HG02938 (cell line): ENCODE data around the gene FRMD3.

ENCODE experiments used
- ATAC-seq: cut with Tn5 transposase; IDR thresholded peaks from one replicate; pipeline ENCODE4 v1.9.1; 2021; ENCODE audit warnings: mild to moderate bottlenecking, moderate library complexity; ENCODE audit not compliant: unreplicated experiment

FRMD3 gene

DNA sequence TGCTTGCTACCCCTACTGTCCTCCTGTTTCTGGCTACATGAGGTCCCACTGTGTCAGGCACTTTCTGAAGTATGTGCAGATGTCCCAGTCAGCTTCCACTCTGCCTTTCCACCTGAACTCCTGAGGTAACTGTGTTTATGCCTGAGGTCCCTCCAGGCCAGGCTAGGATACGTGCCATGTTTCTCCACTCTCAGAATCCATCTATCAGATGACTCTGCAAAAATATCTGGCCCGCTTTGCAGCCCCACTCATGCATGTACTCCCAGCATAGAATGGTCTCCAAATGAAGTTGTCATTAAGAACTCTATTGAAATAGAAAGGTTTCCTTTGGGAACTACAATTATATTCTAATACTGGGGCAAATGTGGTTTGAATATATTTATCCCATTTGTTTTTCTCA is 243.4 kb downstream of the FRMD3 start:
- ATAC-seq, result no peak

DNA sequence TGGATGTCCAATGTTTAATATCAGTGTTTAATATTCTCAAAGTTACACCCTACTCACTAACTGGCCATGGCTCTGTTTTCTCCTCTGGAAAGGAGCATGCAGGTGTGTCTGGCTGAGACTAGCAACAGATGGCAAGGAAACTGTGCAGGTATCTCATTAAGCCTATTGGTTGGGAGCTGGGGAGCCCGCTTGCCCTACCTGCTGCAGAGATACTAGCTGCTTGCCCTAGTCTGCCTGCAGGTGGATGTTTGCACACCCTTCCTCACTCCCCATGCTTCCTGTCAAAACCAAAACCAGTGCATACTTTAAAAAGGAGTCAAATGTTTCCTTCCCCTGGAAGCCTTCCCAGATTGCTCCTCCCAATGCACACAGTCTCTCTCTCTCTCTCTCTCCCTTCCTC is 247.0 kb downstream of the FRMD3 start:
- no peak for ATAC-seq

DNA sequence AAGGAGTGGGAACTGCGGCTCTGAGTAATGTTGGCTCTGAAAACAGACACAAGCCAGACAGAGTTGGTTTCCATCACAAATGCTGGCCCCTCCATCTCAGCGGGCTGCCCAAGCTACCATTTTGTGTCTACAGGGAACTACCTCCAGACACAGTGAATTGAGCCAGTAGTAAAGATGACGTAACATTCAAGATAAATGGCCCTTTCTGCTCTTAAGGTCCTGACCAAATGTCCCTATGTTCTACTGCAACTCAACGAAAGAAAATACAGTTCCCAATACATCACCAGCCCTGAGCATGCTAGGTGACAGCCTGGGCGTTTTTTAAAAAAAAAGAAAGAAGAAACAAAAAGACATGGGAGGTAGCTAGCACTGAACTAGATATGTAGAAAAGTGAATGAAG is 247.5 kb downstream of the FRMD3 start:
- ATAC-seq, result no peak

DNA sequence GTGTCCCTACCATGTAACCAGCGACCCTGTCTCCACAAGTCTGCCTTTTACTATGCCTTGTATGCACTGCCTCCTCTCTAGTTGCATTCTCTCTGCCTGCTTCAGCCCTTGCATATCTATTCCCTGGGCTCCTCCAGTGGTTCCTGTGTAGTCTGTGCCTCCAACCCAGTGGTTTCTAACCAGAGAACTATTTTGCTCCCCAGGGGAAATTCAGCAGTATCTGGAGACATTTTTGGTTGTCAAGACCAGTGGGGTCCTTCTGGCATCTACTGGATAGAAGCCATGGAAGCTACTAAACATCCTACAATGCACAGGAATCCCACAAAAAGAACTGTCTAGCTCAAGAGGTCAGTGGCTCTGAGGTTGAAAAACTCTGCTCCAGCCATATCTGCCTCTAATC is 251.2 kb downstream of the FRMD3 start:
- no peak for ATAC-seq

DNA sequence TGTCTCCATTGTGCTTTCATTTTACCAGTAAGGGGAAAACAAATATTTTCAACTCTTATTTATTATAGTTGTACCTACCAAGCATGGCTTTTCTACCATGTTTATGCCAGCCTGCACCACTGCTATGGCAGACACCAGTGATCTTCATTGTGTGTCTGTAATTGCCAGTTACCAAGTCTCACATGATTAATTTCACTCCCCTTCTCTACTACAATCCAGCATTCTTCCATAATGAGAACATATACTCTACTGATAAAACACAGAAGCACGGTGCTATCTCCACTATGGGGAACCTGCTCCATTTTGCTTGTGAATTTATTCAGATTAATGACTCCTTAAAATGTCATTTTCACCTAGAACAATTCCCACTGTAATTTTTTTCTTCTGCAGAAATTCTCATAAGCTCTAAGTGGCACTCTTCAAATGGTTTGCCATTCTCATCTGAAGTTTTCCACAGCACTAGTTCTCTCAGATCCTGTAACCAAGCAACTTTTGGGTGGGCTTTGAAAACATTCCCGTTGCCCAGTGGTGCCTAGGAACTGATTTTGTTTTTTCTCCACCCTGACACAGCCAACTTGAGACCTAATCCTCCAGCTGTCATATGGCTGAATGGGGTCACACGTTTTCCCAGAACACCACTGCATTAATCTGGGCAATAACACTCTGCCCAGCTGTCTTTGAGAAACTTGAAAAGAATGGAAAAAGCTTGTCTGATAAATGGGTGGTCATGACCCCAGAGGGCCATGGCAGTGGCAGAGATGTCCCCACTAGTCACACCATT is 252.6 kb downstream of the FRMD3 start:
- no peak for ATAC-seq

DNA sequence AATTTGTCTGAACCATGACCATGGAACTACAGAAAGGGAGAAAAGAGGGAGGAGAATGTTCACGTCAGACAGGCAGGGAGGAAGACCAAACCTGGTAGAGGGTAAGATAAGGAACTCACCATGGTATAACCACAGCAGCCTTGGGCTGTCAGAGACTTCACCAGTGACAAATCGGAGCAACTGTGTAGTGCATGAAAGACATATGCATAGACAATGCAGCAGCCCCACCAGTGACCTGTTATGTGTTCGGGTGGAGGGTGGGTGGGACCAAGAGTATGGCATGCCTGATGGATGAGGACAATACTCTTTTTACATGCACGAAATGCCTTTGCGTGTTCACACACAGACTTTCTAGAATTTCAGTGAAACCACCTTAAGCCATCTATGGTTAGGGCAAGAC is 253.5 kb downstream of the FRMD3 start:
- no peak for ATAC-seq

DNA sequence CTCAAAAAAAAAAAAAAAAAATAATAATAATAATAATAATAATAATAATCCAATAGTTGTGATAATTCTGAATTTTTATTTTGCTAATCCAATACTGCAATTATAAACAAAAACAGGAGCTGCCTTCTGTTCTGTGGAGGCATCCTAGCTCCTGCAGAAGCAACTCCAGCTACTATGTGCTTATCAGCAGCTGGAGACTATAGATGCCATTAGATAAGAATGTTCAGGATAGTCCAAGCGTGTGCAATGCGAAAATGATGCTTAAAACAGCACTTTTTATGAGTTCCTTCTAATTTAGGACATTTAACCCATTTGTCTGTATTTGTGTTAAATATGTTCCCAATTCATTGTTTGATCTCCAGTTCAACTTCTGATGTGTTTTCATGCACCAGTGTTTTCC is 254.7 kb downstream of the FRMD3 start:
- ATAC-seq, result no peak

DNA sequence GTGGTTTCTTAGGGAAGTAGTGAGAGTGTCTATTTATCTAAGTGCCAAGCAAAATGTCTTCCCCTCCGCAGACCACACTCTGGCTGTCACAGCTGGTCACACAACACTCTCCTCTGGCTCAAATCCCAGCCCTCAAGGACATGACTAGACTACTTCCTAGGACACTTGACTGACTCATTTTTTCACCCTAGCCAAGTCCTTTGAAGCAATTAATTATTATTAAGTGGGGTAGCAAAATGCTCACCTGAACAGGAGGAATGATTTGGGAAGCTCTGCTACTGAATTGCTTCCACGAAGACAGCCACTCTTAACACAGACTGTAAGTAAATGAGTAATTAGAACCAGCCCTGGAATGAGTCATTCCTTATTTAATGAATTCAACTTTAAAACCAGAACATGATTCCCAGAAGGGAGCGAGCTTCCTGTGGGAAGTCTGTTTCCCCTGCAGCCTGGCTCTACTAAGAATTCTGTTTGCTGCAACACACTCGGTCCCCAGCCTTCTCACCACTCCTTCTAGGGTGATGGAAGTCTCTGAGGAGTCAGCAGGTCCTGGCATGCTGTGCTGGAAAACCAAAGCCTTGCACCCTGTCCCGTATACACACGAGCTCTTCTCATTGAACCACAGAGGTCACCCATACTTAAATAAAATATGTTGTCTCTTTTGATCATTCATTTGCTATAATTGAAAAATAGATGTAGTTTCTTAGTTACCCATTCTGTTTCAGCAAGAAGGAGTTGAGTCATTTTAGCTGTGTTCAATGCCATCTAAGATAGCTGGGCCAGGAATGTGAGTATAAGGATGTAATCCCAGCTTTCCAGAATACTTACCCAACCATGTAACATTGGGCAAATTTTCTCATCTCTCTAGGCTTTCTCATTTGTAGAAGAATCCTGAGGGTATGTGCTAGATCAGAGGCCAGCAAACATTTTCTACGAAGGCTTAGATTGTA is 256.6 kb downstream of the FRMD3 start:
- no peak for ATAC-seq

DNA sequence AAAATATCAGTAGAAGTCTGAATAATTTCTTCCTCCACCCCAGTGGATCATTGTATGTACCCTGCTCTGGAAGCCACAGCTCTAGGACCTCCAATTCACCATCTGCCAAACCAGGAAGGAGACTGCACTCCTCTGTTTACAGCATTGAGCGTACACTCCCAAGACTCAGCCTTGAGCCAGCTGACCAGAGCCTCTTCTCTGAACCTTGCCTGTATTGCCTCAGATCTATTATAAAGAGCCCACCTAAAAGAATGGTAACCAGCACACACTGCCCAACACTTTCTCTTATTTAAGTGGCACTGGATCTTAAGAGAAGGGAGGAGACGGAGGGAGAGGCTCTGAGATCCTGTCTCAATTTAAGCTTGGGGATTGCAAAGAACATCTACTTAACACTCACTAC is 257.4 kb downstream of the FRMD3 start:
- ATAC-seq, result no peak

DNA sequence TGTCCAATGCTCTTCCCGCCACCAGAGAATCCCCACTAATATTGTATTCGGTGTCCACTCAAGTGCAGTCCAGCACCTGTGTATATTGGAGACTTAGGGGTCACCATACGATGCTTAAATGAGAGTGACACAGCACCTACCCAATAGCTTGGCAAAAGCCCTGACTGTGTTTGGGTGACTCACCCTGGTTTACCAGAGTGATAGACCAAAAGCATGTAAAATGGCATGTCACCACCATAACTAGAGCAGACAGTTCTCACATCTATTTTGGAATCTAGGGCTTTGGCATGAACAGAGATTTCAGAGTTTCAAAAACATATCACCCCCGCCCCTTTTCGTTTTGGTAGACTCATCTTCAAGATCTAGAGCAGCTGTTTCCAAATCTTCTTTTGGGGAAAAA is 257.9 kb downstream of the FRMD3 start:
- no peak for ATAC-seq

DNA sequence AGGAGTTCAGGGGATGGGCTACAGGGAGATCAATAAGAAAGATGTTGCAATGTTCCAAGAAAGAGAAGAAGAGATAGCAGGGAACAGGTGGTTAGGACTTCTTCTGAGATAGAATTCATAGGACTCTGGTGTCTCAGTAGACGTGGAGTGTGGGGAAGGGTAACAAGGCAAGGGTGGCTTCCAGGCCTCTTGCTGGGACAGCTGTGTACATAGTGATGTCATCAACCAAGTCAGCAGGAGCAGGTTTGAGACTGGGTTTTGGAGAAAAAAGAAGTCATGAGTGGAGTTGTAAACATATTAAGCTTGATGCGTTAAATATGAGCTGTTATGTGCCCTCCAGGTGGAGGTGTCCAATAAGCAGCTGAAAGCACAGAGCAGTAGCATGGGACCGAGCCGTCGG is 263.4 kb downstream of the FRMD3 start:
- ATAC-seq, result no peak

DNA sequence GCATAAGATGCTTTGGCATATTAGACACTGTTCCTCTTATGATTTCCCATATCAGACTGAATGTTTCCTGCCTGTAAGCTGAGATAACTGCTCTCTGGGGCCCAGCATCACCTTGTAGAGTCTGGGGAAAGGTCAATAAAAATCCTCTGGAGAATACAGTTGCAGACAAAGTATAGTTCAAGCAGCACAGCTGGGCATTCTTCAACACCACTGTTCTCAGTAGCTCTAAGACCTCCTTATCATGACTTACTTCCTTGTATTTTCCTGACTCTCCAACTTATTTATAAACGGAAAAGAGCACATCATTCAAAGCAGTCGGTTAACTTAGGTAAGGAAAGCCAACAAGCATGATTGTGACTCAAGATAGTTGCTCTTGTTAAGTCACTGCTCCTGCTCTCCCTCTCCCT is 266.5 kb downstream of the FRMD3 start:
- no peak for ATAC-seq

DNA sequence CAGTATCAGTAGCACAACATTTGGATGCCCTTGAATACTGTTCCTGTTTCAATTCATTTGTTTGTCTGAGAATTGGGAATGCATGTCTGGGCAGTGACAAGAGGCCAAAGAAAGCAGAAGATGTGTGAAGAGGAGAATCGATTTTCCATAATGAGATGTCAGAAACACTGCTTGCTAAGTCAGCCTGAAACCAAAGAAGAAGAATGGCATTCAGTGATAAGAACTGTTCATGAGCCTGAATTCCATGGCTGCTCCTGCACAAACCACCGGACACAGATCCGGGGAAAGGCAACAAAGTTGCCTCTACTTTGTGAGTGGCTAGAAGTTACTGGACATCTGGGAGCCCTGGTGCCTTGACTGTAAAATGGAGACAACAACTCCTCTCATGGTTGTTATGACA is 268.1 kb downstream of the FRMD3 start:
- no peak for ATAC-seq

DNA sequence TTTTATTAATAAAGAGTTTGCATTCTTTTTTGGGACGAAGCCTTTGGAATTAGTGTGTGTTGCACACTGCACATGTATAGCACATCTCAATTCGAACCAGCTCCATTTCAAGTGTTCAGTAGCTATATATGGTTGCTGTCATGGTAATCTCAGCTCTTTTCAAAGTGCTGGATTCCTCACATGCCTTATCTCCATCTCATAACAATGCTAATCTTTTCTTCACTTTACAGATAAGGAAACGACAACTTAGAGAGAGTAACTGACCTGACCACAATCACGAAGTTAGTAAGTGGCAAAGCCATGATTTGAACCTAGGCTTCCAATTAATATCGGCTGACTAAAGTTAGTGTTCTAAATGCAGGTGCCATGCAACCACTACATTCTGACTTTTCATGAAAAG is 270.5 kb downstream of the FRMD3 start:
- no peak for ATAC-seq

DNA sequence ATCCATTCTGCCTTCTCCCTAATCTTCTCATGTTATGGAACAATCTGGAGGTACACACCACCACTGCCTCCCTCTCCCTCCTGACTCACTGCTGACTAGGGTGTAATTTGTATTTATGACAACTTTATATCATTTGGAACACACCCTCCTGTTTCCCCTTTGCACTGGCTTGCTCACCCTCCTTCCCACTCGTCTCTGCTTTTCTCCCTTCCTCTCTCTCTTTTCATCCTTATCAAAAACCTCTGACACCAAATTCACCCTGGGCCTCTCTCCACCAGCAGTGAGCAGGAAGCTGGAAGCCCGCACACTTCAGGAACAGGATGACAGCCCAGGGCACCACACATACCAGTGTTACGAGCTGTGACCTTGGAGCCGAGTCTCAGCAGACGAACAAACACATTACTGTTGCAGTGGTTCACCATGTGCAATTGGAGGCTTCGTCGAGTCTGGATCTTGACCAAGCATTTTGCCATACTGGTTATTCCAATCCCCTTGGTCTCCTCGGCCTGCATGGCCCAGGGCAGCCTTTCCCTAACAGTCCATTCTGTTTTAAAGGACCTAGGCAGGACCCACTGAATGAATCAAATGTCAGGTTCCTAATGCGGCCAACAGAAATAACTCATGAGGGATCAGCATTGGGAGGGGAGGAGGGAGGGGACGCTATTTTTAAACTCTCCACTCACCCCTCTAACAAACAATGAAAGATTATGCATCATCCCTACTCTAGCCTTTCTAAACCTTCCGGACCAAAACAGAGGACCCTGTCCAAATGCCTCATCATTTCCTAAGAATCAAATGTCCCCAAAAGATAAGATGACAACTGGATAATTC is 271.3 kb downstream of the FRMD3 start:
- ATAC-seq, result no peak

DNA sequence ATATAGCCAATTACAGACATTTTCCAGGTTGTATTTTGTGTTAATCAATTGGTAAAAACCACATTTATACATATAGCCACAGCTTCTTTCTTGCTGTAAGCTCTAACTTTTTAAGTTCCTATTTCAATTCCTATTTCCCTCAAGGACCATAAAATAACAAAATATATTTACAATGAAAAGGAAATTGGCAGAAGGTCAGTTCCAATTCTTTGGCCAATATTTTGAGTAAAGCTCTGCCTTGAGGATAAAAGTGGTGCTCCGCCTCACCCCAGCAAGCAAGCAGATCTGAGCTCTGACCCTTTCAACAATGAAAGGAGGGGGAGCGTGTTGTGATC is 271.9 kb downstream of the FRMD3 start:
- ATAC-seq, result no peak

DNA sequence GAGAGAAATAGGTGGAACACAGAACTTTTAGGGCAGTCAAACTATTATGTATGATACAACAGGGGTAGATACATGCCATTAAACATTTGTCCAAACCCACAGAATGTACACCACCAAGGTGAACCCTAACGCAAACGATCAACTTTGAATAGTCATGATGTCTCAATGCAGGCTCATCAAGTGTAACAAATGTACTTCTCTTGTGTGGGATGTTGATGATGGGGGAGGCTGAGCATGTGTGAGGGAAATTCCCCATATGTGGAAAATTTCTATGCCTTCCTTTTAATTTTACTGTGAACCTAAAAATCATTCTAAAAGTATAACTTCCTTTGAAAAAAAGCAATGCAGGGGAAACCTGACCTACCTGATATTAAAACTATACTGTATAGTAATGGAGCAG is 273.9 kb downstream of the FRMD3 start:
- ATAC-seq, result no peak

DNA sequence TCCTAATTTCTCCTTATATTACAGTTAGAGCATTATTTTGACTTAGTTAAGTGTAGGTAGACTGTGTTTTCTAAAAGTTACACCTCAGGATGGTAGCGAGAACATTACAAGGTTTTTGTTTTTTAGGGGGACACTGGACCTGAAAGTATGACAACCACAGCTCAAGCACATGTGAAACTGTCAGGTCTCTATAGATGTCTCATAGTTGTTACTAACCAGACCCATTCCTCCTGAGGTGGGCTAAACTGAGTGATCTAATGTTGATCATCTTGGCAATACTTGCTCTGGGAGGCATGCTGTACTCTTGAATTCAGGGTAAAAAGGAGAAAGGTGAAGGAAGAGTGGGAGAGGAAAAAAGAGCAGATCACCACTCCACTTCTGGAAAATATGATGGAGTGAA is 278.6 kb downstream of the FRMD3 start:
- ATAC-seq, result no peak

DNA sequence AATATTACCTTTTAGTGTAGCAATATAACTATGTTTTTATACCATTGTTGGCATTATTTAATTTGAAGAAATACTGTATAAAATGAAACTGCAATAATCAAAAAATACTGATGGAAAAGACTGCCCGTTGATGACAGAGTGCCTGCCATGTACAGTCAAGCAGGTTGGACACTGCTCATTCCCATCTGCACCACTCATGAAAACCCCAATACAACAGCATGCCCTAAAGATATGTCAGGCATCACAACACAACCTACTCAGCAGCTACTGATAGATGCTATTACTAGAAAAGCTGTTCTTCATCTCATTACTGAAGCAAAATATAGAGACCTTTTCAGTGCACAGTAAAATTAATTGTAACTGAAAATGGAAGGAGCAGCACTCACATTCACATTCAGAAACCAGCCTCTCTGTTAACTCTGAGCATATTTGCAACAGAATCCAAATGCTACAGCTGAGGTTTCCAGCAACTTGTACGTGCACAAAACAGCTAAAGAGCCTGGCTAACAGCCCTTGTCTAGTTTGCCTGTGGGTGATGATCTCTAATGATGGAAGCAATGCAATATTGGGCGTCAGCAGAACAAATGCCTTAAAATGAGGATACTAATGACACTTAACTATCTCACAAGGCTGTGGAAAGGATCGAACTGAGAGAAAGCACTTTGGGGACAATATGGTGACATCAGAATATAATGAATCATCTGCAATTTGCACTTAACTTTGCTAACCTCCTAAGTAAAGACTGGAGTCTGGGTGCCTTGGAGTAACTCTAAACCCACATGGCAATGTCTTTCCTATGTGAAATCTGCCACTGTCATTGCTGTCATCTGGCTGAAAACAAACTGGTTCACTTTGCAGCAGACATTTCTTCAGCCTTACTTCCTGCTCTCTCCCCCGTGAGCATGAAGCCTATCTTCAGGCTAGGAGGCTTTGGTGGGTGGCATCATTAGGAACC is 280.0 kb downstream of the FRMD3 start:
- ATAC-seq, result no peak

DNA sequence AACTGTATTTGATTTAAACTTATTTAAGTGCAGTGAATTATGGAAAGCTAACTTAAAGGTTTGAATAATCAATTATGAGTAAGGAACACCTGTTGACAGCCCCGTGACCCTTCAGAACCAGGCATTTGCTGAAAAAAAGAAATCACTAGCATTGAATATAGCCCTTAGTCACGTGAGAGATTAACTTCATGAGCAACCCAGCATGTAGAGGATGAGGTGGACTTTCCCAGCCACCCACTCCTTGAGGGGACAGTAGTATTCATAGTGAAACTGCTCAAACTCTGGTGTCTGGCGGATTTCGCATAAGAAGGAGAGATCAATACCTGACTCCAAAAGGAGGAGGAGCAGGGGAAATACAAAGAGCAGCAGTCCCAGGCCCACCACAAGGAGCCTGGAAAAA is 290.5 kb downstream of the FRMD3 start:
- peak; percentile 51 for ATAC-seq
